ENCODE measurements around the gene RFC5.

RFC5 gene

GRCh38 chr12:118023301-118023860, 6.9 kb downstream of the RFC5 start:
- no peak for TF ChIP-seq SIN3A (IDR thresholded peaks at IDR 0.05; ENCODE audit: borderline replicate concordance, insufficient read depth, low read length)
- TF ChIP-seq POLR2AphosphoS5 (IDR thresholded peaks at IDR 0.05; ENCODE audit: low read depth, low read length) = no peak
- TF ChIP-seq FOXP2 (optimal IDR thresholded peaks at IDR 0.05; ENCODE audit: borderline replicate concordance, extremely low read depth, extremely low read length, insufficient read depth) = no peak

GRCh38 chr12:118025168-118025567, 8.7 kb downstream of the RFC5 start:
- no peak for TF ChIP-seq FOXP2 (optimal IDR thresholded peaks at IDR 0.05; ENCODE audit: borderline replicate concordance, extremely low read depth, extremely low read length, insufficient read depth)
- TF ChIP-seq SIN3A (IDR thresholded peaks at IDR 0.05; ENCODE audit: borderline replicate concordance, insufficient read depth, low read length) = no peak
- TF ChIP-seq TAF1 (IDR thresholded peaks at IDR 0.05; ENCODE audit: borderline replicate concordance, insufficient read depth, low read length) = no peak

GRCh38 chr12:118029166-118029565, 12.7 kb downstream of the RFC5 start:
- TF ChIP-seq SIN3A (IDR thresholded peaks at IDR 0.05; ENCODE audit: borderline replicate concordance, insufficient read depth, low read length) (no peak), FOXP2 (optimal IDR thresholded peaks at IDR 0.05; ENCODE audit: borderline replicate concordance, extremely low read depth, extremely low read length, insufficient read depth) (no peak), TAF1 (IDR thresholded peaks at IDR 0.05; ENCODE audit: borderline replicate concordance, insufficient read depth, low read length) (no peak), REST (IDR thresholded peaks at IDR 0.05; ENCODE audit: insufficient read depth in 1 of 2, low read depth in 2 of 2, low read length in 2 of 2) (no peak), POLR2AphosphoS5 (IDR thresholded peaks at IDR 0.05; ENCODE audit: low read depth, low read length) (no peak)

GRCh38 chr12:118032188-118032587, 15.7 kb downstream of the RFC5 start:
- no peak for TF ChIP-seq POLR2AphosphoS5 (IDR thresholded peaks at IDR 0.05; ENCODE audit: low read depth, low read length)
- no peak for TF ChIP-seq FOXP2 (optimal IDR thresholded peaks at IDR 0.05; ENCODE audit: borderline replicate concordance, extremely low read depth, extremely low read length, insufficient read depth)
- no peak for TF ChIP-seq REST (IDR thresholded peaks at IDR 0.05; ENCODE audit: insufficient read depth in 1 of 2, low read depth in 2 of 2, low read length in 2 of 2)
- no peak for TF ChIP-seq TAF1 (IDR thresholded peaks at IDR 0.05; ENCODE audit: borderline replicate concordance, insufficient read depth, low read length)
- no peak for TF ChIP-seq SIN3A (IDR thresholded peaks at IDR 0.05; ENCODE audit: borderline replicate concordance, insufficient read depth, low read length)

- TF ChIP-seq POLR2AphosphoS5 (IDR thresholded peaks at IDR 0.05; ENCODE audit: low read depth, low read length) (no peak), FOXP2 (optimal IDR thresholded peaks at IDR 0.05; ENCODE audit: borderline replicate concordance, extremely low read depth, extremely low read length, insufficient read depth) (no peak), SIN3A (IDR thresholded peaks at IDR 0.05; ENCODE audit: borderline replicate concordance, insufficient read depth, low read length) (no peak), TAF1 (IDR thresholded peaks at IDR 0.05; ENCODE audit: borderline replicate concordance, insufficient read depth, low read length) (no peak), REST (IDR thresholded peaks at IDR 0.05; ENCODE audit: insufficient read depth in 1 of 2, low read depth in 2 of 2, low read length in 2 of 2) (no peak)
Observed at GRCh38 chr12:118033323-118033722, 16.8 kb downstream of the RFC5 start.

- no peak for TF ChIP-seq FOXP2 (optimal IDR thresholded peaks at IDR 0.05; ENCODE audit: borderline replicate concordance, extremely low read depth, extremely low read length, insufficient read depth)
- no peak for TF ChIP-seq TAF1 (IDR thresholded peaks at IDR 0.05; ENCODE audit: borderline replicate concordance, insufficient read depth, low read length)
- no peak for TF ChIP-seq SIN3A (IDR thresholded peaks at IDR 0.05; ENCODE audit: borderline replicate concordance, insufficient read depth, low read length)
- TF ChIP-seq REST (IDR thresholded peaks at IDR 0.05; ENCODE audit: insufficient read depth in 1 of 2, low read depth in 2 of 2, low read length in 2 of 2) = no peak
- no peak for TF ChIP-seq POLR2AphosphoS5 (IDR thresholded peaks at IDR 0.05; ENCODE audit: low read depth, low read length)
Observed at GRCh38 chr12:118033902-118034301, 17.4 kb downstream of the RFC5 start.
